Transverse colon (tissue), 4 donors: ENCODE results near the gene UBTF. TPM values are rescaled to one million over a fixed set of nuclear protein-coding genes. Genes with fewer than 3 reads are reported as not detected.

ENCODE experiments used
- DNase-seq: peaks from one replicate; pipeline ENCODE4 v3.0.0-alpha.2; 2019
- H3K27ac ChIP-seq, 4 donors: fragments of 200-600 bp; sonication (generic); 2 replicates each; pipeline ENCODE4 v1.5.1; 2016 to 2018; ENCODE audit warnings: inconsistent platforms in 4 of 4
- H3K27me3 ChIP-seq: fragments of 200-600 bp; sonication (generic); 2 replicates; pipeline ENCODE4 v1.5.1; 2017; ENCODE audit warnings: inconsistent platforms
- H3K36me3 ChIP-seq, 4 donors: fragments of 200-600 bp; sonication (generic); 2 replicates each; pipeline ENCODE4 v1.5.1; 2017 to 2019; ENCODE audit warnings: inconsistent platforms in 4 of 4
- H3K4me1 ChIP-seq, 4 donors: fragments of 200-600 bp; sonication (generic); 2 replicates each; pipeline ENCODE4 v1.5.1; 2017 to 2020; ENCODE audit warnings: inconsistent platforms in 4 of 4
- H3K4me3 ChIP-seq, 4 donors: fragments of 200-600 bp; sonication (generic); 1 replicate in 1 of 4; 2 replicates in 3 of 4; pipeline versions ENCODE4 v1.5.1 to v1.6.1; 2017 to 2019; ENCODE audit warnings: inconsistent platforms in 4 of 4
- H3K9me3 ChIP-seq, 2 donors: fragments of 200-600 bp; sonication (generic); 2 replicates each; pipeline ENCODE4 v1.5.1; 2017 to 2019; ENCODE audit warnings: inconsistent platforms in 2 of 2
- CTCF ChIP-seq, 5 experiments: fragments of 200-600 bp in 3 of 5; fragments of 450-650 bp in 2 of 5; sonication (generic) in 3 of 5; IDR thresholded peaks; 1 replicate in 2 of 5; 2 replicates in 3 of 5; pipeline ENCODE4 v1.5.1; 2016 to 2017; ENCODE audit warnings: antibody characterized with exemption in 5 of 5, inconsistent platforms in 3 of 5, mild to moderate bottlenecking in 2 of 5, moderate library complexity in 1 of 5
- EP300 ChIP-seq: sonication (generic); formaldehyde crosslinking; IDR thresholded peaks from one replicate; pipeline ENCODE4 v1.6.1; 2017; ENCODE audit warnings: antibody characterized with exemption, low read depth
- POLR2A ChIP-seq: fragments of 450-650 bp; IDR thresholded peaks from one replicate; pipeline ENCODE4 v1.6.1; 2016; ENCODE audit warnings: antibody characterized with exemption, mild to moderate bottlenecking, moderate library complexity
- POLR2AphosphoS5 ChIP-seq, 3 donors: sonication (generic); formaldehyde crosslinking; IDR thresholded peaks; one replicate each; pipeline ENCODE4 v1.6.1; 2016; ENCODE audit warnings: antibody characterized with exemption in 3 of 3
- WGBS, 2 donors: methylation state at CpG; one replicate each; pipeline ENCODE4 v1.1.5; 2018; ENCODE audit warnings: low coverage in 1 of 2; 5-methylcytosine and 5-hydroxymethylcytosine counted together
- in situ Hi-C, 4 donors: fragments of 200-750 bp; cut with MboI; loops; one replicate each; pipeline versions ENCODE4 v1.15.0 to v1.15.1; 2017; ENCODE audit warnings: low sequenced_read_pairs in 3 of 4, low pct_ligation_motif_present in 1 of 4, low pct_unique_long_range_greater_than_20kb in 1 of 4
- intact Hi-C: fragments of 100-400 bp; cut with DNase I; formaldehyde crosslinking; loops from one replicate; pipeline ENCODE4 v1.15.1; 2023; ENCODE audit warnings: low total_unique reads
- total RNA-seq, 4 donors: library from RNA; depleted of rRNA; stranded (reverse); fragments of >200 nt; gene quantifications; one replicate each; pipeline ENCODE4 v1.1.0, GENCODE V29; 2016

Gene UBTF
- total RNA-seq, 4 donors from 2014 or later = 49.4 to 61.6 (median 60.4) TPM

GRCh38 chr17:44211281-44212265, 7.9 kb downstream of the UBTF start:
- H3K9me3 ChIP-seq = no peaks in the 10 kb centered on the region
- peaks cover 0 to 37% (median 17%) of the 10 kb centered on the region in 4 donors for H3K36me3 ChIP-seq
- WGBS, 2 donors = 87 to 92% methylated on average over 3 to 27 of the region's 30 CpGs
- no peak overlapping the region for H3K4me3 ChIP-seq
- H3K27me3 ChIP-seq = no peaks in the 10 kb centered on the region
- intact Hi-C loops (loop anchor here (2.0 kb wide), 1 partner anchor 119 kb away; no protein-coding TSS in a partner anchor), in situ Hi-C loops (loop anchor here in 2 of 4 donors (5.0 to 10.0 kb wide), 2 partner anchors 113 to 121 kb away; partner anchors contain the start of gene SLC25A39 (in 1 of the 2))
- no peak for DNase-seq
- H3K27ac ChIP-seq = peak overlapping the region in 1 of 4 donors; percentile 59
- TF ChIP-seq POLR2AphosphoS5 (IDR thresholded peaks at IDR 0.05) = no peak
- TF ChIP-seq CTCF (IDR thresholded peaks at IDR 0.05) = no peak
- TF ChIP-seq POLR2A = no peak
- TF ChIP-seq EP300 = no peak
- peaks cover 10 to 19% (median 15%) of the 10 kb centered on the region in 4 donors for H3K4me1 ChIP-seq

- in situ Hi-C loops (loop anchor here in 2 of 4 donors (5.0 to 10.0 kb wide), 2 partner anchors 114 to 122 kb away; partner anchors contain the start of gene SLC25A39 (in 1 of the 2)), intact Hi-C loops (loop anchor here (2.0 kb wide), 1 partner anchor 120 kb away; no protein-coding TSS in a partner anchor)
- H3K36me3 ChIP-seq = peaks cover 0 to 29% (median 13%) of the 10 kb centered on the region in 4 donors
- WGBS, 2 donors = 32% methylated on average over 46 of the region's 64 CpGs; no CpG with 5 or more reads in 1 of the 2 donors
- H3K4me3 ChIP-seq = no peak overlapping the region
- DNase-seq = peak; percentile 92
- TF ChIP-seq CTCF (IDR thresholded peaks at IDR 0.05) (peak; percentile 94 to 100 (median 99)), POLR2AphosphoS5 (IDR thresholded peaks at IDR 0.05) (peak; percentile 22 to 59 (median 57)), EP300 (no peak), POLR2A (no peak)
- peak overlapping the region; percentile 25 to 69 (median 59) for H3K27ac ChIP-seq
- no peaks in the 10 kb centered on the region for H3K9me3 ChIP-seq
- peaks cover 9 to 17% (median 13%) of the 10 kb centered on the region in 4 donors for H3K4me1 ChIP-seq
- no peaks in the 10 kb centered on the region for H3K27me3 ChIP-seq
Measured at GRCh38 chr17:44210342-44211192, 8.9 kb downstream of the UBTF start.

- peak overlapping the region; percentile 25 to 59 (median 56) for H3K27ac ChIP-seq
- intact Hi-C loops = loop anchor here (2.0 kb wide), 1 partner anchor 121 kb away; no protein-coding TSS in a partner anchor
- no peak for TF ChIP-seq POLR2AphosphoS5 (IDR thresholded peaks at IDR 0.05)
- no peak for TF ChIP-seq EP300
- TF ChIP-seq POLR2A = no peak
- TF ChIP-seq CTCF (IDR thresholded peaks at IDR 0.05) = no peak
- WGBS, 2 donors = 60% methylated on average over 1 to 11 of the region's 11 CpGs
- in situ Hi-C loops = loop anchor here in 2 of 4 donors (5.0 to 10.0 kb wide), 2 partner anchors 115 to 122 kb away; partner anchors contain the start of gene SLC25A39 (in 1 of the 2)
- H3K4me3 ChIP-seq = no peak overlapping the region
- H3K27me3 ChIP-seq = no peaks in the 10 kb centered on the region
- H3K4me1 ChIP-seq = peaks cover 9 to 17% (median 13%) of the 10 kb centered on the region in 4 donors
- H3K36me3 ChIP-seq = peaks cover 0 to 22% (median 11%) of the 10 kb centered on the region in 4 donors
- DNase-seq = no peak
- no peaks in the 10 kb centered on the region for H3K9me3 ChIP-seq
Measured at GRCh38 chr17:44209786-44210341, 9.6 kb downstream of the UBTF start.
